Embryonic facial prominence (tissue), 1 donor: ENCODE results near the gene DERA.

Experiments
- DNase-seq: peaks from one replicate; pipeline ENCODE4 v3.0.0-alpha.2; 2016; ENCODE audit errors: extremely low spot score

DERA gene

DNA sequence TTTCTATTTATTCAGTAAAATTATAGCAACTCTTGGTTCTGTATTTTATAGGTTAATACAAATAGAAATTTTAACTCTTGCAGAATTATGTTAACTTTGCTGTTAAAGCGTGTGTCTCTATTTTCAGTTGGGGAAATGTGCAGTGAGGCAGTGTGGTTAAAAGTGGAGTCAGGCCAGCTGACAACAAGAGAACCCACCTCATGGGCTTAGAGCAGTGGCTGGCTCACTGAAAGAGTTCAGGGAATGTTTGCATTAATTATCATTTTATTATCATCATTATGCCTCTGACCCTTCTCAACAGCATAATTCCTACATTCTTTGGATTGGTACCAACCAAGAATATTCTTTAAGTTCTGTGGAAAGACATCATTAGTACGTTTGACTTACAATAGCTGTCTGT, 163.8 kb downstream of the DERA start:
- no peak for DNase-seq

- DNase-seq: no peak
Observed at GRCh38 chr12:16075887-16076286, 164.8 kb downstream of the DERA start.

GRCh38 chr12:16076557-16076956, 165.4 kb downstream of the DERA start:
- DNase-seq: no peak

GRCh38 chr12:16076970-16077522, 165.9 kb downstream of the DERA start:
- DNase-seq: no peak

GRCh38 chr12:16086462-16086861, 175.3 kb downstream of the DERA start:
- DNase-seq: no peak

- no peak for DNase-seq
Observed at GRCh38 chr12:16086942-16087341, 175.8 kb downstream of the DERA start.
